B cell (primary cell): Measurements from ENCODE around the gene ANKAR.

Source experiments
- CTCF ChIP-seq: fragments of 200-600 bp; IDR thresholded peaks from one replicate; pipeline ENCODE4 v1.8.0; 2022; ENCODE audit warnings: antibody characterized with exemption, mild to moderate bottlenecking
- EZH2 ChIP-seq: IDR thresholded peaks from 2 replicates; pipeline ENCODE4 v1.6.1; 2012; ENCODE audit warnings: borderline replicate concordance, low read depth, mild to moderate bottlenecking, moderate library complexity, low read length; ENCODE audit not compliant: insufficient read depth, poor library complexity, severe bottlenecking

- TF ChIP-seq CTCF (no peak), EZH2 (no peak)
Observed at GRCh38 chr2:189683348-189683747, 8.9 kb downstream of the ANKAR start.
